ENCODE measurements around the gene RENBP. TPM values are rescaled to one million over a fixed set of nuclear protein-coding genes. Genes with fewer than 3 reads are reported as not detected.
A peak's percentile ranks its signal among the peaks of the same experiment; 100 is the strongest.

RENBP gene
- total and polyA plus RNA-seq, 5 donors from 2014 or later: 0.62 to 15.3 (median 1.2) TPM

- Mint-ChIP-seq H3K27ac (peak overlapping the region in 2 of 3 donors; percentile 62 to 87), H3K27me3 (no peaks in the 10 kb centered on the region), H3K4me1 (peaks cover 0 to 51% (median 12%) of the 10 kb centered on the region in 4 donors), H3K9me3 (peaks cover 0 to 1% (median 0%) of the 10 kb centered on the region in 7 donors), H3K4me3 (peak overlapping the region in 3 of 4 donors; percentile 15 to 65 (median 48)), H3K36me3 (peaks cover 18% of the 10 kb centered on the region)
- DNase-seq (no peak), ATAC-seq (ENCODE audit: low read depth in 2 of 2) (no peak)
- Histone ChIP-seq H3K27me3 (ENCODE audit: control insufficient read depth, insufficient read depth, low read length) (no peaks in the 10 kb centered on the region), H3K36me3 (ENCODE audit: control insufficient read depth, insufficient read depth, low read length) (peaks cover 35% of the 10 kb centered on the region), H3K9me3 (ENCODE audit: control insufficient read depth in 2 of 2, low read length in 2 of 2) (no peaks in the 10 kb centered on the region), H3K27ac (ENCODE audit: insufficient read depth, low read length, poor library complexity, severe bottlenecking) (no peak overlapping the region), H3K4me3 (ENCODE audit: low read depth, low read length) (no peak overlapping the region), H3K4me1 (ENCODE audit: control insufficient read depth, insufficient read depth, low read length, poor library complexity, severe bottlenecking) (peaks cover 42% of the 10 kb centered on the region)
These were observed 21.0 kb upstream of the RENBP start for GRCh38 chrX:153965406-153965805.

GRCh38 chrX:153964105-153964504 is 19.7 kb upstream of the RENBP start:
- Histone ChIP-seq H3K4me3 (ENCODE audit: low read depth, low read length) (no peak overlapping the region), H3K9me3 (ENCODE audit: control insufficient read depth in 2 of 2, low read length in 2 of 2) (no peaks in the 10 kb centered on the region), H3K36me3 (ENCODE audit: control insufficient read depth, insufficient read depth, low read length) (peaks cover 46% of the 10 kb centered on the region), H3K4me1 (ENCODE audit: control insufficient read depth, insufficient read depth, low read length, poor library complexity, severe bottlenecking) (peaks cover 35% of the 10 kb centered on the region), H3K27me3 (ENCODE audit: control insufficient read depth, insufficient read depth, low read length) (no peaks in the 10 kb centered on the region), H3K27ac (ENCODE audit: insufficient read depth, low read length, poor library complexity, severe bottlenecking) (no peak overlapping the region)
- H3K4me3 Mint-ChIP-seq: peak overlapping the region in 1 of 4 donors; percentile 19
- H3K9me3 Mint-ChIP-seq: peaks cover 0 to 1% (median 0%) of the 10 kb centered on the region in 7 donors
- H3K4me1 Mint-ChIP-seq: peaks cover 0 to 45% (median 12%) of the 10 kb centered on the region in 4 donors
- H3K36me3 Mint-ChIP-seq: peaks cover 16% of the 10 kb centered on the region
- ATAC-seq (ENCODE audit: low read depth in 2 of 2) (no peak), DNase-seq (no peak)
- no peaks in the 10 kb centered on the region for H3K27me3 Mint-ChIP-seq
- no peak overlapping the region for H3K27ac Mint-ChIP-seq

GRCh38 chrX:153963546-153963945 is 19.1 kb upstream of the RENBP start:
- H3K4me1 ChIP-seq (ENCODE audit: control insufficient read depth, insufficient read depth, low read length, poor library complexity, severe bottlenecking): peaks cover 30% of the 10 kb centered on the region
- ATAC-seq (ENCODE audit: low read depth in 2 of 2): no peak
- DNase-seq: no peak
- Mint-ChIP-seq H3K4me3 (no peak overlapping the region), H3K4me1 (peaks cover 0 to 41% (median 12%) of the 10 kb centered on the region in 4 donors), H3K9me3 (peaks cover 0 to 1% (median 0%) of the 10 kb centered on the region in 7 donors), H3K36me3 (peaks cover 16% of the 10 kb centered on the region), H3K27me3 (no peaks in the 10 kb centered on the region), H3K27ac (no peak overlapping the region)
- peaks cover 52% of the 10 kb centered on the region for H3K36me3 ChIP-seq (ENCODE audit: control insufficient read depth, insufficient read depth, low read length)
- no peaks in the 10 kb centered on the region for H3K27me3 ChIP-seq (ENCODE audit: control insufficient read depth, insufficient read depth, low read length)
- no peaks in the 10 kb centered on the region for H3K9me3 ChIP-seq (ENCODE audit: control insufficient read depth in 2 of 2, low read length in 2 of 2)
- H3K4me3 ChIP-seq (ENCODE audit: low read depth, low read length): no peak overlapping the region
- no peak overlapping the region for H3K27ac ChIP-seq (ENCODE audit: insufficient read depth, low read length, poor library complexity, severe bottlenecking)

GRCh38 chrX:153961292-153961691 is 16.8 kb upstream of the RENBP start:
- no peak overlapping the region for H3K4me3 Mint-ChIP-seq
- H3K36me3 Mint-ChIP-seq: peaks cover 23% of the 10 kb centered on the region
- Histone ChIP-seq H3K4me1 (ENCODE audit: control insufficient read depth, insufficient read depth, low read length, poor library complexity, severe bottlenecking) (peaks cover 9% of the 10 kb centered on the region), H3K27ac (ENCODE audit: insufficient read depth, low read length, poor library complexity, severe bottlenecking) (no peak overlapping the region), H3K36me3 (ENCODE audit: control insufficient read depth, insufficient read depth, low read length) (peaks cover 72% of the 10 kb centered on the region), H3K9me3 (ENCODE audit: control insufficient read depth in 2 of 2, low read length in 2 of 2) (no peaks in the 10 kb centered on the region), H3K27me3 (ENCODE audit: control insufficient read depth, insufficient read depth, low read length) (no peaks in the 10 kb centered on the region), H3K4me3 (ENCODE audit: low read depth, low read length) (no peak overlapping the region)
- peaks cover 0 to 3% (median 0%) of the 10 kb centered on the region in 7 donors for H3K9me3 Mint-ChIP-seq
- DNase-seq: no peak
- no peak overlapping the region for H3K27ac Mint-ChIP-seq
- peaks cover 0 to 19% (median 0%) of the 10 kb centered on the region in 4 donors for H3K4me1 Mint-ChIP-seq
- no peak for ATAC-seq (ENCODE audit: low read depth in 2 of 2)
- H3K27me3 Mint-ChIP-seq: no peaks in the 10 kb centered on the region

GRCh38 chrX:153960786-153961185 is 16.3 kb upstream of the RENBP start:
- peaks cover 0 to 3% (median 0%) of the 10 kb centered on the region in 7 donors for H3K9me3 Mint-ChIP-seq
- DNase-seq: no peak
- no peak for ATAC-seq (ENCODE audit: low read depth in 2 of 2)
- H3K4me3 ChIP-seq (ENCODE audit: low read depth, low read length): no peak overlapping the region
- H3K27ac Mint-ChIP-seq: no peak overlapping the region
- peaks cover 26% of the 10 kb centered on the region for H3K36me3 Mint-ChIP-seq
- no peaks in the 10 kb centered on the region for H3K27me3 Mint-ChIP-seq
- H3K4me3 Mint-ChIP-seq: no peak overlapping the region
- H3K4me1 ChIP-seq (ENCODE audit: control insufficient read depth, insufficient read depth, low read length, poor library complexity, severe bottlenecking): peaks cover 4% of the 10 kb centered on the region
- H3K27me3 ChIP-seq (ENCODE audit: control insufficient read depth, insufficient read depth, low read length): no peaks in the 10 kb centered on the region
- peaks cover 77% of the 10 kb centered on the region for H3K36me3 ChIP-seq (ENCODE audit: control insufficient read depth, insufficient read depth, low read length)
- no peak overlapping the region for H3K27ac ChIP-seq (ENCODE audit: insufficient read depth, low read length, poor library complexity, severe bottlenecking)
- H3K9me3 ChIP-seq (ENCODE audit: control insufficient read depth in 2 of 2, low read length in 2 of 2): no peaks in the 10 kb centered on the region
- H3K4me1 Mint-ChIP-seq: peaks cover 0 to 14% (median 0%) of the 10 kb centered on the region in 4 donors

- Mint-ChIP-seq H3K27ac (no peak overlapping the region), H3K27me3 (no peaks in the 10 kb centered on the region), H3K36me3 (peaks cover 26% of the 10 kb centered on the region), H3K9me3 (peaks cover 0 to 2% (median 0%) of the 10 kb centered on the region in 7 donors), H3K4me1 (peaks cover 0 to 9% (median 0%) of the 10 kb centered on the region in 4 donors), H3K4me3 (no peak overlapping the region)
- DNase-seq (no peak), ATAC-seq (ENCODE audit: low read depth in 2 of 2) (no peak)
- H3K27ac ChIP-seq (ENCODE audit: insufficient read depth, low read length, poor library complexity, severe bottlenecking): no peak overlapping the region
- no peaks in the 10 kb centered on the region for H3K27me3 ChIP-seq (ENCODE audit: control insufficient read depth, insufficient read depth, low read length)
- H3K4me3 ChIP-seq (ENCODE audit: low read depth, low read length): no peak overlapping the region
- no peaks in the 10 kb centered on the region for H3K4me1 ChIP-seq (ENCODE audit: control insufficient read depth, insufficient read depth, low read length, poor library complexity, severe bottlenecking)
- peaks cover 80% of the 10 kb centered on the region for H3K36me3 ChIP-seq (ENCODE audit: control insufficient read depth, insufficient read depth, low read length)
- H3K9me3 ChIP-seq (ENCODE audit: control insufficient read depth in 2 of 2, low read length in 2 of 2): no peaks in the 10 kb centered on the region
These were observed 15.6 kb upstream of the RENBP start for GRCh38 chrX:153960077-153960476.

- H3K4me3 Mint-ChIP-seq: no peak overlapping the region
- no peak overlapping the region for H3K27ac ChIP-seq (ENCODE audit: insufficient read depth, low read length, poor library complexity, severe bottlenecking)
- peaks cover 26% of the 10 kb centered on the region for H3K36me3 Mint-ChIP-seq
- DNase-seq: no peak
- peaks cover 0 to 5% (median 0%) of the 10 kb centered on the region in 4 donors for H3K4me1 Mint-ChIP-seq
- no peaks in the 10 kb centered on the region for H3K27me3 ChIP-seq (ENCODE audit: control insufficient read depth, insufficient read depth, low read length)
- ATAC-seq (ENCODE audit: low read depth in 2 of 2): no peak
- no peak overlapping the region for H3K27ac Mint-ChIP-seq
- no peaks in the 10 kb centered on the region for H3K9me3 ChIP-seq (ENCODE audit: control insufficient read depth in 2 of 2, low read length in 2 of 2)
- no peak overlapping the region for H3K4me3 ChIP-seq (ENCODE audit: low read depth, low read length)
- H3K9me3 Mint-ChIP-seq: peaks cover 0 to 2% (median 0%) of the 10 kb centered on the region in 7 donors
- no peaks in the 10 kb centered on the region for H3K27me3 Mint-ChIP-seq
- H3K4me1 ChIP-seq (ENCODE audit: control insufficient read depth, insufficient read depth, low read length, poor library complexity, severe bottlenecking): no peaks in the 10 kb centered on the region
- H3K36me3 ChIP-seq (ENCODE audit: control insufficient read depth, insufficient read depth, low read length): peaks cover 80% of the 10 kb centered on the region
These were observed 15.2 kb upstream of the RENBP start for GRCh38 chrX:153959649-153960048.

- no peaks in the 10 kb centered on the region for H3K27me3 ChIP-seq (ENCODE audit: control insufficient read depth, insufficient read depth, low read length)
- H3K27ac ChIP-seq (ENCODE audit: insufficient read depth, low read length, poor library complexity, severe bottlenecking): no peak overlapping the region
- no peak overlapping the region for H3K4me3 ChIP-seq (ENCODE audit: low read depth, low read length)
- Mint-ChIP-seq H3K4me3 (no peak overlapping the region), H3K4me1 (peaks cover 0 to 4% (median 0%) of the 10 kb centered on the region in 4 donors), H3K9me3 (peaks cover 0 to 2% (median 0%) of the 10 kb centered on the region in 7 donors), H3K27me3 (no peaks in the 10 kb centered on the region), H3K36me3 (peaks cover 26% of the 10 kb centered on the region), H3K27ac (peak overlapping the region in 1 of 3 donors; percentile 48)
- no peaks in the 10 kb centered on the region for H3K9me3 ChIP-seq (ENCODE audit: control insufficient read depth in 2 of 2, low read length in 2 of 2)
- H3K36me3 ChIP-seq (ENCODE audit: control insufficient read depth, insufficient read depth, low read length): peaks cover 72% of the 10 kb centered on the region
- DNase-seq (no peak), ATAC-seq (ENCODE audit: low read depth in 2 of 2) (no peak)
- H3K4me1 ChIP-seq (ENCODE audit: control insufficient read depth, insufficient read depth, low read length, poor library complexity, severe bottlenecking): peaks cover under 1% of the 10 kb centered on the region
These were observed 14.2 kb upstream of the RENBP start for GRCh38 chrX:153958605-153959004.
